GM18498 (cell line): ENCODE data around the gene KDSR.

Experiments
- ATAC-seq: cut with Tn5 transposase; IDR thresholded peaks from one replicate; pipeline ENCODE4 v1.9.1; 2021; ENCODE audit warnings: mild to moderate bottlenecking, moderate library complexity; ENCODE audit not compliant: unreplicated experiment

The KDSR gene

GRCh38 chr18:63367053-63367953, at the start of gene KDSR:
KDSR (minus strand) TSS chr18:63367206; CDS start chr18:63367118, 88 bp downstream.
- ATAC-seq, result peak; percentile 94

DNA sequence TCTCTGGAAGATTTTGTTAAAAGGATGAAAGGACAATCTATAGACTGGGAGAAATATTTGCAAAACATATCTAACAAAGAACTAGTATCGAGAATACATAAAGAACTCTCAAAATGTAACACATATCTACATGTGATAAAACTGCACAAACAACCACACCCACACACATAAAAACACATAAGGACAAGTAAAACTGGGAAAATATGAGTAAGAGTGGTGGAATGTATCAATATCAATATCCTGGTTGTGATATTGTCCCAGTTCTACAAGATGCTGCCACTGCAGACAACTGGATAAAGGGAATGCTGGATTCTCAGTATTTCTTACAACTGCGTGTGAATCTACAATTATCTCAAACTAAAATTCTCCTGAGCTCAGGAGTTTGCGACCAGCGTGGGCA, 45.9 kb upstream of the KDSR start:
- ATAC-seq, result no peak

GRCh38 chr18:63410792-63411191, 43.8 kb upstream of the KDSR start:
- no peak for ATAC-seq

- ATAC-seq, result no peak
Measured at GRCh38 chr18:63409301-63409700, 42.3 kb upstream of the KDSR start.

DNA sequence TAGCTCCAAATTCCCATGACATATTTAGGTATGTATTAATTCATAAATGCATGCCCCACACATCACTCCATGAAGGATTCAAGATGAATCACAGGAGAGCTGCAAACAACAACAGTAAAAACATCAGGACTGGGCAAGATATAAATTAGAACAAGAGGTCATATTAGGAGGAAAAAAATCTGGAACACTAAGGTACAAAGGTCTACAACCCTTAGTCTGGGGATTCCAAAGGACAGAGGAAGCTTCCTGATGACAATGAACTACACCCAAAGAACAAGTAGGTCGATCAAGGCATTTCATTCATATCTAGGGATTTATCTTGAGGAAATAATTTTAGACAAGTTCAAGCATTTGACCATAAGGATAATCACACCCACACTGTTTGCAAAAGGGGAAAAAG, 40.7 kb upstream of the KDSR start:
- no peak for ATAC-seq

DNA sequence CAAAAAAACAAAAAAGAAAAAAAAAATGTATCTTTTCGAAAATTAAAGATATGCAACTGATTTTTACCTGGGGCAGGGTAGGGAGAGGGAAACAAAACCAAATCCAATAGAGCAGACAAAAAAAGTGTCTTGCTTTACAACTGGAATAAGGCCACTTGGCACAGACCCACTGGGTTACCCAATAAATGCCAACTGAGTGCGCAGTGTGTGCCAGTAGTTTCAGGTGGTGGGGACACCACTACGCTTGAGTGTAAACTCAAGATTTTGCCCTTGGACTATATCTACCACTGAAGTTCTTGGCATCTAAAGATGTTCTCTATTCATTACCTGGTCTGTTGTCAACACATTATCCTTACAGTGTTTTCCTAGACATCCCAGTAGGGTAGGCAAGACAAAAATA, 39.0 kb upstream of the KDSR start:
- no peak for ATAC-seq

DNA sequence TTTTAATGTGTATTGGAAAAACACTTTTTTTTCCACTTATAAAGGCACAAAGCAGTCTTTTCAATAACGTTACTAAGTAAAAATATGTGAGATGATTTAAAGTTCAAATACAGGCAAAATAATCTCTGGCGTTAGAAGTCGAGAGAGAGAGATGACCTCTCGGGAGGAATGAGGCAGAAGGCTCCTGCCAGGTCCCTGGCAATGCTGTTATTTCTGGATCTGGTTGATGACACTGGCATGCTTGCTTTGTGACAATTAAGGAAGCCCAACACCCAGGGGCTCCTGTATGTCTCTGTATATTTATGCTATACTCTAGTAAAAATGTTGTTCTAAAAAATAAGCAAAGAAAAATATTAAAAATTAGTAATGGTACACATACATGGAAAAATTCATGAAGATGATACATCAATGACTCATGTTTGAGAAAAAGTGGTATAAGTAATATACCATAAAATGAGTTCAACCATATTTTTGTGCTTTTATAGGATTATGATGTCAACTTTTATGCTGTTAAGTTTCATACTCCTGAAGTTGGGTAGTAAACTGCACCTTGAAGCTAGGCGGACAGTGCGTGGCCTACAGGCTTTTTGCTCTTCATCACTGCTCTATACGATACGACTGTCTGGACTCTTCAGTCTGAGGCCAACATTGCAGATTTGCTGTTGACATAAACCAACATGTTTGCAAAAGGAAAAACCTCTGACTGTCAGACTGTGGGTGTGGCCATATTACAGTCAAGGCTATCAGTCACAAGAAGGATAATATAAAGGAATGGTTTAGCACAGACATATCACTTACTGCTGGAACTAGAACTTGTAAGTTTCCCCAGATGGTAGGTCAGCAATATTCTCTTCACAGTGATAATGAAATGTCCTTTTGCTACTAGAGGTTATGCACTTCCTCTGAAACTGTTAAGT, 35.5 kb upstream of the KDSR start:
- no peak for ATAC-seq

GRCh38 chr18:63399300-63399699, 32.3 kb upstream of the KDSR start:
- ATAC-seq, result no peak

DNA sequence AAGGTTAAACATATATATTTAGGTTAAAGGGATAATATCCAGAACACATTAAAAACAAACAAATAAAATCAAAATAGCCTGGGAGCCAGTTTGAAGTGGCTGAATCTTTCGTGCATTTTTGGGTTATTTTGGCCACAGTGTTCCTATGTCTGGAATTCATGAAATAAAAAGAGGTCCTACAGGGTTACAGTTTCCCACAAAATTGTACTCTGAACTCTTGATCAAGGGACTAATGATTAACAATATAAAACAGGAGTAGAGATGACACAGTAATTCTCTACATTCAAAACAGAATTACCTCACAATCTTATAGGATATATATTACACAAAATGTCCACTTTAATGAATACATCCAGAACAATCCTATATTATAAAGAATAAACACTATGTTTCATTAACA, 30.3 kb upstream of the KDSR start:
- no peak for ATAC-seq

GRCh38 chr18:63395503-63395902, 28.5 kb upstream of the KDSR start:
- no peak for ATAC-seq

DNA sequence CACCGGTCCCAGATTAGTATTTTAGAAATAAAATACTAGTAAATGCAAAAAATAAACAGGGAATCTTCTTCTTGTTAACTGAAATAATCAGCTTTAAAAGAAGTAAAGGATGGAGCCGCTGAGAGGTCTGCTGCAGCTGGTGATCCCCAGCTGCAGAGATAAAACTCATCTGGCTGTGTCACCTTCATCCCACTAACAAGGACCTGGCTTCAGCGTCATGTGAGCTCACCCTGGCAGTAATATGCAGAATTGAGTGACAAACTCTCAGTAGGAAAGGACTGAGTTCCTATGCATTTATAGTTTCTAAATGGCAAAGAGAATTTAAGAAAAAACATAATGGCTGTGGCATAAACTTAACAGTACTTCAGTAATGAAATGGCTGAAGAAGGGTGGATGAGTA, 27.9 kb upstream of the KDSR start:
- ATAC-seq, result no peak

- no peak for ATAC-seq
Measured at GRCh38 chr18:63387861-63388260, 20.9 kb upstream of the KDSR start.

DNA sequence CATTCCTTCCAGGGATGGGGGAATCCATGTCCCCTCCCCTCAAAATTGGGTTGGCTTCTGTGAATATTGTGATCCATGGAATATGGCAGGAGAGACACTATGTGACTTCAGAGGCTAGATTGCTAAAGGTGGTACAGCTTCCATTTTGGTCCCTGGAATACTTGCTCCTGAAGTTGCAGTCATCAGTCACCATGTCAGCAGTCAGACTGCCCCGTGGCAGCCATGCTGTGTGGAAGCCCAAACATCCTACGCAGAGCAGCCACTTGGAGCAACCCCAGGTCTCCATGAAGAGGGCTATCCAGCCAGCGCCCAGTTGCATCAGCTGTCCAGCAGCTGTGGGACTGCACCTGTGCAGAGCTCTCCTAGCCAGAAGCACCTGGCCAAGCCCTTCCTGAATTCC, 15.8 kb upstream of the KDSR start:
- no peak for ATAC-seq

DNA sequence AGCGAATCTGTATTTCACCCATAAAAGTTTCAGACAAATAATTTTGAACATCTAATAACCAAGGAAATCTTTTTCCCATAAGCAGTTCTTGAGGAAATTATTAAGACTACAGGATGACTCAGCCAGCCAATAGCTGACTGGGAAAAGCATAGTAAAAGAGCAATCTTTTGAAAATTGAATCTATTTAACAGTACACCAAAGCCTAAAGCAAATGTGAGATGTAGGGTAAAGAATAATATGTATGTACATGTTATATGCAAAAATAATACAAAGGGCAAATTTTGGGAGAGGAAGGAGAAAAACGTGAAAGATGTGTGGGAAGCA, 12.6 kb upstream of the KDSR start:
- no peak for ATAC-seq

DNA sequence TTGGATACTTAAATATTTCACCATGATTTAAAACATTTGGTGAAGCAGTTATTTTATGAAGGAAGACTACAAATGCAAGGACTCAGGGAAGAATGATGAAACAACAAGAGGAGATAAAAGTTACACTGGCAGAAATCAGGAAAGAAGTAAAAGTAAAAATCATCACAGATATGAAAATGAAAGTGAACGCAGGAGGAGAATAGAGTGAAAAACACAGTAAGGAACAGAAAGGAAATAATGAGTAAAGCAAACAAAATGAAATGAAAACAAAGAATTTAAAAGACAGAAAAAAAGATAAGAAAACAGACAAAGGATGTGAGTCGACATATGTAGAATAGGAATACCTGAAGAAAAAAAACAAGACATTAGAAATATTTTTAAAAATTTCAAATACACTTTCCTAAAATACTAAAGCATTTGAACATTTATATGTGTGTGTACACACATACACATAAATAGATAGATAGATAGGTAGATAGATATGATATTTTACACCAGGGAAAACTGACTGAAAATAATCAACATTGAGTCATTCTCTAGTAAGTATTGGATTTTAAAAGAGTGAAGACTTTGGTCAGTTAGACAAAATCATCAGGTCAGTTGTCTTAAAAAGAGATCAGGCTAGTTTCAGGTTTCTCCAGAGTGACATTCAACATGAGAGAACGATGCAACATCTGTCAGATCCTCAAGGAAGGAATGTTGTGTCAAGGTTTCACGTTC, 12.1 kb upstream of the KDSR start:
- peak; percentile 59 for ATAC-seq

DNA sequence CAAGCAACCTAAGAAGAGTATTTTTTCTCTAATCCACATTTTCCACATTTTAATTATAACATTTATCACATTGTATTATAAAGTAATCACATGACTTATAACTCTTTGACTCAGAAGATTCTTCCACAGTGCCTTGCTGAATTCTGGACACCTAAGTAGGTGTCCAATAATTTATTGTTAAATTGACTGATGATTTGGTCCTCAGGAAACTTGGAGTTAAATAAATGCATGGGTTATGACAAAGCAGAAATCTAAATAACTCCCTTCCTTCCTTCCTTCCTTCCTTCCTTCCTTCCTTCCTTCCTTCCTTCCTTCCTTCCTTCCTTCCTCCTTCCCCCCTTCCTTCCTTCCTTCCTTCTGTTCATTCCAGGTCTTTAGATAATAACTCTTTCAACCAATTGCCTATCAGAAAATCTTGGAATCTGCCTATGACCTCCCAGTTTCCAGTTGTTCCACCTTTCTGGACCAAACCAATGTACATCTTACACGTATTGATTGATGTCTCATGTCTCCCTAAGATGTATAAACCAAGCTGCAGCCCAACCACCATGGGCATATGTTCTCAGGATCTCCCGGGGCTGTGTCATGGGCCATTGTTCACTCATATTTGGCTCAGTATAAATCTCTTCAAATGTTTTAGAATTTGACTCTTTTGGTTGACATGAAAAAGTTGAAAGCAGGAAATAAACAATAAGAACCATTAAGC, 10.4 kb upstream of the KDSR start:
- no peak for ATAC-seq

GRCh38 chr18:63376538-63376937, 9.5 kb upstream of the KDSR start:
- ATAC-seq, result no peak

- ATAC-seq, result no peak
Measured at GRCh38 chr18:63374540-63374939, 7.5 kb upstream of the KDSR start.

GRCh38 chr18:63373161-63373560, 6.2 kb upstream of the KDSR start:
- ATAC-seq, result no peak

DNA sequence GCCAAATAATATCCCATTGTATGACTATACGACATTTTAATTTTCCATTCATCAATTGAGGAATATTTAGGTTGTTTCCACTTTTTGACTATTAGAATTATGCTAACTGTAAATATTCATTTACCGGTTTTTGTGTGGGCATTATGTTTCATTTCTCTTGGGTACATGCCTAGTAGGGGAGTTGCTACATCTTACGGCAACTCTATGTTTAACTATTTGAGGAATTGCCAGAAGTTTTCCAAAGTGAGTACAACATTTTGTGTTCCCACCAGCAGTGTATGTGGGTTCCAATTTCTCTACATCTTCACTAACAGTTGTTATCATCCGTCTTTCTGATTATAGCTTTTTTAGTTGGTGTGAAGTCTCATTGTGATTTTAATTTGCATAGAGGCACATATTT, 1.6 kb upstream of the KDSR start:
- ATAC-seq, result no peak
